Duodenal mucosa (tissue), 2 donors: ENCODE data around the gene EEIG2.

Experiments
- H3K27ac ChIP-seq: one replicate; pipeline ENCODE4 v1.7.0; 2013; ENCODE audit warnings: low read depth, low read length
- H3K27me3 ChIP-seq, 2 donors: one replicate each; pipeline ENCODE4 v1.7.0; 2013; ENCODE audit warnings: low read length in 2 of 2, control low read depth in 1 of 2; ENCODE audit not compliant: insufficient read depth in 2 of 2, control insufficient read depth in 1 of 2
- H3K36me3 ChIP-seq, 2 donors: one replicate each; pipeline ENCODE4 v1.7.0; 2013; ENCODE audit warnings: low read length in 2 of 2, control low read depth in 1 of 2; ENCODE audit not compliant: insufficient read depth in 2 of 2, control insufficient read depth in 1 of 2
- H3K4me1 ChIP-seq, 2 donors: one replicate each; pipeline ENCODE4 v1.7.0; 2013; ENCODE audit warnings: low read length in 2 of 2, control low read depth in 1 of 2; ENCODE audit not compliant: insufficient read depth in 2 of 2, control insufficient read depth in 1 of 2
- H3K4me3 ChIP-seq, 2 donors: one replicate each; pipeline ENCODE4 v1.7.0; 2013; ENCODE audit warnings: low read length in 2 of 2, low read depth in 1 of 2
- H3K9ac ChIP-seq, 2 donors: one replicate each; pipeline ENCODE4 v1.7.0; 2013; ENCODE audit warnings: low read length in 2 of 2, low read depth in 1 of 2
- H3K9me3 ChIP-seq, 2 donors: one replicate each; pipeline ENCODE4 v1.7.0; 2013; ENCODE audit warnings: low read length in 2 of 2, control low read depth in 1 of 2; ENCODE audit not compliant: control insufficient read depth in 1 of 2

The EEIG2 gene

GRCh38 chr1:108595507-108595906 lies 35.6 kb downstream of the EEIG2 start:
- Histone ChIP-seq H3K9me3 (no peaks in the 10 kb centered on the region), H3K4me1 (peaks cover 13 to 30% of the 10 kb centered on the region in 2 donors), H3K4me3 (no peak overlapping the region), H3K27ac (no peak overlapping the region), H3K9ac (no peak overlapping the region), H3K27me3 (no peaks in the 10 kb centered on the region), H3K36me3 (no peaks in the 10 kb centered on the region)

- H3K27ac ChIP-seq: no peak overlapping the region
- H3K36me3 ChIP-seq: peaks cover 0 to 5% of the 10 kb centered on the region in 2 donors
- no peak overlapping the region for H3K9ac ChIP-seq
- no peaks in the 10 kb centered on the region for H3K27me3 ChIP-seq
- H3K4me3 ChIP-seq: no peak overlapping the region
- peaks cover 7 to 22% of the 10 kb centered on the region in 2 donors for H3K4me1 ChIP-seq
- H3K9me3 ChIP-seq: no peaks in the 10 kb centered on the region
These were observed 37.1 kb downstream of the EEIG2 start for GRCh38 chr1:108597041-108597440.

GRCh38 chr1:108598340-108598739 lies 38.4 kb downstream of the EEIG2 start:
- Histone ChIP-seq H3K27ac (no peak overlapping the region), H3K9ac (no peak overlapping the region), H3K27me3 (no peaks in the 10 kb centered on the region), H3K9me3 (no peaks in the 10 kb centered on the region), H3K4me1 (peaks cover 3 to 16% of the 10 kb centered on the region in 2 donors), H3K36me3 (peaks cover 2 to 16% of the 10 kb centered on the region in 2 donors), H3K4me3 (no peak overlapping the region)

GRCh38 chr1:108600504-108600903 lies 40.6 kb downstream of the EEIG2 start:
- Histone ChIP-seq H3K9ac (no peak overlapping the region), H3K36me3 (peaks cover 12 to 17% of the 10 kb centered on the region in 2 donors), H3K4me1 (peaks cover 3 to 16% of the 10 kb centered on the region in 2 donors), H3K9me3 (no peaks in the 10 kb centered on the region), H3K27me3 (no peaks in the 10 kb centered on the region), H3K27ac (no peak overlapping the region), H3K4me3 (no peak overlapping the region)

- no peaks in the 10 kb centered on the region for H3K9me3 ChIP-seq
- H3K27ac ChIP-seq: no peak overlapping the region
- H3K4me1 ChIP-seq: peaks cover 0 to 8% of the 10 kb centered on the region in 2 donors
These were observed 42.0 kb downstream of the EEIG2 start for GRCh38 chr1:108601708-108602410.

GRCh38 chr1:108605633-108606032 lies 45.7 kb downstream of the EEIG2 start:
- H3K27ac ChIP-seq: no peak overlapping the region
- H3K4me1 ChIP-seq: no peaks in the 10 kb centered on the region
- no peaks in the 10 kb centered on the region for H3K9me3 ChIP-seq
- H3K27me3 ChIP-seq: no peaks in the 10 kb centered on the region
- no peak overlapping the region for H3K4me3 ChIP-seq
- no peak overlapping the region for H3K9ac ChIP-seq
- peaks cover 12 to 32% of the 10 kb centered on the region in 2 donors for H3K36me3 ChIP-seq

More at GRCh38 chr1:108601708-108602410, 42.0 kb downstream of the EEIG2 start:
- Histone ChIP-seq H3K4me3 (no peak overlapping the region), H3K27me3 (no peaks in the 10 kb centered on the region), H3K9ac (no peak overlapping the region), H3K36me3 (peaks cover 12 to 17% of the 10 kb centered on the region in 2 donors)

GRCh38 chr1:108606478-108606877 lies 46.6 kb downstream of the EEIG2 start:
- H3K9ac ChIP-seq: no peak overlapping the region
- H3K27me3 ChIP-seq: no peaks in the 10 kb centered on the region
- no peaks in the 10 kb centered on the region for H3K4me1 ChIP-seq
- H3K9me3 ChIP-seq: no peaks in the 10 kb centered on the region
- H3K36me3 ChIP-seq: peaks cover 12 to 34% of the 10 kb centered on the region in 2 donors
- H3K4me3 ChIP-seq: no peak overlapping the region
- H3K27ac ChIP-seq: no peak overlapping the region

- Histone ChIP-seq H3K27me3 (no peaks in the 10 kb centered on the region), H3K9ac (no peak overlapping the region), H3K4me3 (no peak overlapping the region), H3K9me3 (no peaks in the 10 kb centered on the region), H3K4me1 (peaks cover 0 to under 1% of the 10 kb centered on the region in 2 donors), H3K36me3 (peaks cover 0 to 36% of the 10 kb centered on the region in 2 donors), H3K27ac (no peak overlapping the region)
These were observed 49.7 kb downstream of the EEIG2 start for GRCh38 chr1:108609483-108610049.
